Urothelium cell line (cell line): ENCODE results near the gene CDY1.
"Not testable (repeated sequence)": the region's sequence is repeated elsewhere in the genome, so short reads cannot be mapped to it uniquely, and the experiment has no call there.

Experiments used
- DNase-seq: peaks from one replicate; pipeline ENCODE4 v3.0.0; 2011; ENCODE audit warnings: low spot score, mixed read lengths
- FAIRE-seq: peaks from 2 replicates; lab custom pipeline; 2011; peaks lifted over from hg19 to GRCh38; lab: Jason Lieb, UNC

CDY1 gene, protein sequence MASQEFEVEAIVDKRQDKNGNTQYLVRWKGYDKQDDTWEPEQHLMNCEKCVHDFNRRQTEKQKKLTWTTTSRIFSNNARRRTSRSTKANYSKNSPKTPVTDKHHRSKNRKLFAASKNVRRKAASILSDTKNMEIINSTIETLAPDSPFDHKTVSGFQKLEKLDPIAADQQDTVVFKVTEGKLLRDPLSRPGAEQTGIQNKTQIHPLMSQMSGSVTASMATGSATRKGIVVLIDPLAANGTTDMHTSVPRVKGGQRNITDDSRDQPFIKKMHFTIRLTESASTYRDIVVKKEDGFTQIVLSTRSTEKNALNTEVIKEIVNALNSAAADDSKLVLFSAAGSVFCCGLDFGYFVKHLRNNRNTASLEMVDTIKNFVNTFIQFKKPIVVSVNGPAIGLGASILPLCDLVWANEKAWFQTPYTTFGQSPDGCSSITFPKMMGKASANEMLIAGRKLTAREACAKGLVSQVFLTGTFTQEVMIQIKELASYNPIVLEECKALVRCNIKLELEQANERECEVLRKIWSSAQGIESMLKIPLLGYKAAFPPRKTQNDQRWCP

DNA sequence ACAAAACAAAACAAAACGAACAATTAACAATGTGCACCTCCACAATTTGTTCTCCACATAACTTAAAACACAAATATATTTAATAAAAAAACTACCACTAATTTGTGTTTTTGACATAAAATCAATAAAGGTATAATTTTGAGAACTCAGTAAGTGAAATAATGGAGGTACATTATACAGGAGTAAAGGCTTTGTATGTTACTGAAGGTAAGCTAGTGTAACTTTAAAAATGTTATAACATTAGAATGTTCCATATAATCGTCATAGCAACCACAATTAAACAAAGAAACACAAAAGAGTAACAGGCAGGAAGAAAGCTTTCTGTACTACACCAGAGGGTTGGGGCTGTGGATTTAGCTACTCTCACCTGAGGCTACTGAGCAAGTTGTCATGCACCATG is at the start of gene CDY1:
Gene CDY1 (plus strand): TSS at position 301 of the 400 bp plus-strand sequence. CDS start 326 bp downstream, outside the sequence.
- FAIRE-seq, DNase-seq: not testable (repeated sequence)

DNA sequence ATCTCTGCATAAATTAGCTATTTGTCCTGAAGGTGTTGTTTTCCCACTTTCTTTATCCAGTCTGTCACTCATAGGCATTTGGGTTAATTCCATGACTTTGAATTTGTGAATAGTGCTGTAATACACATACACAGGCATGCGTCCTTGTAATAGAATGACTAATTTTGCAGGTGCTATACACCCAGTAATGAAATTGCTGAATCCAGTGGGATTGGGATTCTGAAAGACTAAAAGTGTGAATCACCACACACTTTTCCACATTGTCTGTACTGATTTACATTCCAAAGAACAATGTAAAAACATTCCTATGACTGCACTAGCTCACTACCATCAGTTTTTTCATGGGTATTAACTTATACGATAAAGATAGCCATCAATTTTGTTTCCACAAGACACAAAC is 28.6 kb upstream of the CDY1 start:
- not testable (repeated sequence) for FAIRE-seq, DNase-seq

DNA sequence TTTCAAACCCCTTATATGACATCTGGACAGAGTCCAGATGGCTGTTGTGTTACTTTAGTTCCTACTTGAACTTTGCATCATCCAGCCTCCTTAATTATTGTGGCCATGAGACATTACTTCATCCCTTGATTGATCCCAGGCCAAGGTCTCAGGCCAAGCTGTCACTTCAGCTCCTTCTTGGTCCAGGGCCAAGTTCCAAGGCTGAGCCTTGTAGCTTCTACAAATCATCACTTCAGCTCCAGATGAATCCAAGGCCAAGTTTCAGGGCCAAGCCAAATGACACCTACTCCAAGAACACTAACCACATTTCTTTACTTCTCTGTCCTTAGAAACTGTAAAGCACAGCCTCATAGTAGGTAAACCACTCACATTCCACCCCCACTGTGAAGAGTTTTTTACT is 1.7 kb upstream of the CDY1 start:
- not testable (repeated sequence) for FAIRE-seq, DNase-seq

DNA sequence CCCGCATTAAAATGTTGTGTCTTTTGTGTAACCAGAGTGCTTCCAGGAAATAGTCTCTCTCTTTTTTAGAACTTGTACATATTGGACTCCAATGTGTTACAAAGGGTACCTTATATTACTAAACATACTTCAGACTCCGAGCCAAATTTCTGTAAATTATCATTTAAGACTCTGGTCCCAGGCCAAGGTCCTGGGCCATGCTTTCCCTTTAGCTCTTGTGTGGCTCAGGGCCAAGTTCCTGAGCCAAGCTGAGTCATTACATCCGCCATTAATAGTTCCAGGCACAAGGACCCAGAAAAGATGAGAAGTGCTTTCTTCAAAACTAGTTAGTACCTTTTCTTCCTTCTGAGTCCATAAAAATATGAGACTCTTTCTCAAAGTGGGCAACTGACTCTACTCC is 4.6 kb downstream of the CDY1 start:
- not testable (repeated sequence) for DNase-seq, FAIRE-seq

DNA sequence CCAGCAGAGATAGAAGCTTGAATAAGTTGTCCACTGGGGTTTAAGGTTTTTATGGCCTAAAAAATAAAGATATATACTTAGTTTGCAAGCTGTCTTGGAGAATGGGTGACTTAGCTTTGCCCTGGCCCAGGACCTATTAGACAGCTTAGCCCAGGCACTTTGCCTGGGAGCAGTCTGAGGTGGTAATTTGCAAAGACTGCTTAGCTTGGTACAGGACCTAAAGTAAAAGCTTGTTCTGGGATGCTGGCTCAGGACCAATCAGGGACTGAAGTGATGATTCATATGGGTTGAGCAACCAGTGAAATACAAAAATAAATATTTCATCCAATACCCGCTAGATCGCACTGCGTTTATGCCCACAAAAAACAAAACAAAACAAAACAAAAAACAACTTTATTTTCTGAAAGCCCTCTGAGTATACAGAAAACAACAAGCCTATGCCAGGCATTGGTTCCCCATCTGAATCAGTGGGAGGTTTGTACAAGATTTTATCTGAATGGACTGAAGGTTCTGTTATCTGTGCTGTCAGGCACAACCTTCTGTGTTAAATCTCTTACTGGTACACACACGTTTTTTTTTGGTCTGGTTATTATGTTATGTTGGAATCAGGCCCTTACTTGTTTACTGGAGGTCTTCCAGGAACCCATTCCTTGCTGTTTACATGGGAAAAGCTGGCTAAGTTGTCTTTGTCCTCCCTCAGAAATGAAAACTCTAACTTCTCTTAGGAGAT is 8.6 kb downstream of the CDY1 start:
- DNase-seq, FAIRE-seq: not testable (repeated sequence)

DNA sequence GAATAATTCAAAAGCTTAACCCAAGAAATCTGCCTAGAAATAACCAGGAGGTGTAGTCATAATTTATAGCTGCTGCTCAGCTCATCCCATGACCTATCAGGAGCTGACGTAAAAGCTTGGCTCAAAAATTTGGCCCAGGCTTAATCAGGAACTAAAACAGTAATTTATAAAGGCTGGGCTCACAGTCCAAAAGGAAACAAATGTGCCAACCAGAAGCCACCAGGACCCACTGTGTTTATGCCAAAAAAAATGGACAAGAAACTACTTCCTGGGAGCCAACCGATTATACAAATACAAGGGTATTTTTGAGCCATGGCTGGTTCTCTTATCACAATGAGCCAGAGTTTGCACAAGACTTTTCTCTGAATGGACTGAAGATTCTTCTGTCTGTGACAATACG is 17.9 kb downstream of the CDY1 start:
- not testable (repeated sequence) for DNase-seq, FAIRE-seq

DNA sequence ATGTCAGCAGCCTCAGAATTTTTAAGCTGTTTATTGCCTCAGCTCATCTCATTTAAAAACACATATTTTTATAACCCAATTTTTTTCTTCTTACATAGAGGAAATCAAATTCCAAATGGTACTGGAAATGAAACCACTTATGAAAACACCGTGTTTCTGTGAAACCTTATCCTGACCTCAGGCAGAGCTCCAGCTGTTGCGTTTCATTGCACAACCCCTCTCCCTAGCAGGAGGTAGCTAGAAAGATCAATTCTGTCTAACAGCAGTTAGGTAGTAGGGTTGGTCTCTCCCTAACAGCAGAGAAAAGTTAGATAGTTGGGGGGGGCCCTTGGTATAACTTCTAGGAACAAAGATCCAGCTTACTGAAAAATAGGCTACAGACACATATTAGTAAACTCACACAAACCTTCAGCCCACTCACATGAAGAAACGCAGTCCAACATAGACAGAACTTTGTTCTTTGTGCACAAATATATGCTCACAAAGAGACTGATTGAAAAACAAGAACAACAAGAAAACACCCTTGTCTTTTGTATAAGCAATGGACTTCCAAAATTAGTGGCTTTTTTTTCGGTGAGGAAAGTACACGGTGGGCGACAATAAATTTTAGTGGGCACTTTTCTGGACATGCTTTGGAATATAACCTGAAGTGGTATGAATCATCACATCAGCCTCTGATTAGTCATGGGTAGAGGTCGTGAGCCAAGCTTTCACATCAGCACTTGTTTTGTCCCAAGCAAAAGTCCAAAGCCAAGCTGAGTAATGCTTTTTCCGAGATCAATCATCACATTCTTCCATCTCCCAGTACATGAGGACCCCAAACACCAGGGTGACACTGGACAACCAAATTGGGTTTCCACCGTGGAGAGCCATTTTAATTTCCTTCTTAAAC is 21.4 kb downstream of the CDY1 start:
- not testable (repeated sequence) for DNase-seq, FAIRE-seq
